T-cell (primary cell): ENCODE results near the gene HLA-C. TPM values are rescaled to one million over a fixed set of nuclear protein-coding genes. Genes with fewer than 3 reads are reported as not detected.
A peak's percentile ranks its signal among the peaks of the same experiment; 100 is the strongest.
"Not testable (repeated sequence)": the region's sequence is repeated elsewhere in the genome, so short reads cannot be mapped to it uniquely, and the experiment has no call there.

Experiments used
- ATAC-seq, 4 experiments: fragments of 200-7000 bp in 3 of 4; fragments of 150-1000 bp in 1 of 4; cut with Tn5 transposase; replicated peaks in 1 of 4; 1 replicate in 3 of 4; 2 replicates in 1 of 4; pipeline ENCODE4 v1.10.0; 2021; ENCODE audit warnings: moderate library complexity in 3 of 4, mild to moderate bottlenecking in 2 of 4, moderate number of reproducible peaks in 1 of 4
- CTCF ChIA-PET, 2 donors: fragments of 300-600 bp; sonication (Branson Sonifier 250); formaldehyde crosslinking; loops; one replicate each; lab custom pipeline; 2022; ENCODE audit warnings: antibody characterized with exemption in 2 of 2; lab: Charles Lee
- POLR2A ChIA-PET, 2 donors: fragments of 300-600 bp; sonication (Branson Sonifier 250); formaldehyde crosslinking; loops; one replicate each; lab custom pipeline; 2022; ENCODE audit warnings: antibody characterized with exemption in 2 of 2; lab: Charles Lee
- DNase-seq, 35 experiments: peaks; one replicate each; pipeline versions ENCODE4 v3.0.0 to v3.0.0-alpha.2; 2013 to 2023
- H3K27ac ChIP-seq: one replicate; pipeline ENCODE4 v1.5.1; 2013; ENCODE audit warnings: low read length
- H3K27me3 ChIP-seq, 2 experiments: replicated peaks in 1 of 2; 1 replicate in 1 of 2; 2 replicates in 1 of 2; pipeline versions ENCODE4 v1.6.1 to v1.7.0; 2013; ENCODE audit warnings: low read length in 1 of 2, mixed read lengths in 1 of 2; ENCODE audit not compliant: control insufficient read depth in 2 of 2, insufficient read depth in 2 of 2; ENCODE audit errors: extremely low read depth in 1 of 2
- H3K36me3 ChIP-seq, 2 donors: 1 replicate in 1 of 2; 2 replicates in 1 of 2; pipeline versions ENCODE4 v1.6.1 to v1.7.0; 2013; ENCODE audit warnings: low read length in 1 of 2; ENCODE audit not compliant: control insufficient read depth in 2 of 2, insufficient read depth in 1 of 2; ENCODE audit errors: extremely low read depth in 1 of 2
- H3K4me1 ChIP-seq, 2 experiments: 1 replicate in 1 of 2; 2 replicates in 1 of 2; pipeline versions ENCODE4 v1.6.1 to v1.7.0; 2013; ENCODE audit warnings: low read length in 2 of 2, mixed read lengths in 1 of 2; ENCODE audit not compliant: insufficient read depth in 2 of 2, control insufficient read depth in 1 of 2; ENCODE audit errors: extremely low read depth in 1 of 2
- H3K4me3 ChIP-seq, 2 donors: 1 replicate in 1 of 2; 2 replicates in 1 of 2; pipeline versions ENCODE4 v1.5.1 to v1.7.0; 2013; ENCODE audit warnings: mild to moderate bottlenecking in 2 of 2, low read length in 1 of 2, moderate library complexity in 1 of 2; ENCODE audit not compliant: control insufficient read depth in 1 of 2; ENCODE audit errors: extremely low read depth in 1 of 2
- H3K9me3 ChIP-seq: 2 replicates; pipeline ENCODE4 v1.7.0; 2013
- H3K27ac Mint-ChIP-seq, 2 donors: one replicate each; pipeline ENCODE4 v1.8.0; 2020 to 2021; ENCODE audit warnings: mild to moderate bottlenecking in 2 of 2, mixed read lengths in 2 of 2
- H3K27me3 Mint-ChIP-seq, 2 donors: one replicate each; pipeline ENCODE4 v1.8.0; 2021 to 2022; ENCODE audit warnings: mixed read lengths in 2 of 2
- H3K36me3 Mint-ChIP-seq: one replicate; pipeline ENCODE4 v1.8.0; 2021; ENCODE audit warnings: mixed read lengths
- H3K4me1 Mint-ChIP-seq, 3 donors: one replicate each; pipeline ENCODE4 v1.8.0; 2020 to 2022; ENCODE audit warnings: mixed read lengths in 3 of 3, mild to moderate bottlenecking in 1 of 3
- H3K4me3 Mint-ChIP-seq, 3 donors: one replicate each; pipeline ENCODE4 v1.8.0; 2020 to 2022; ENCODE audit warnings: mild to moderate bottlenecking in 3 of 3, mixed read lengths in 3 of 3, moderate library complexity in 3 of 3
- H3K9me3 Mint-ChIP-seq, 3 donors: one replicate each; pipeline ENCODE4 v1.8.0; 2020 to 2022; ENCODE audit warnings: mixed read lengths in 3 of 3
- WGBS: methylation state at CpG from one replicate; pipeline ENCODE4 v1.1.5; 2013; ENCODE audit warnings: missing lambda C conversion rate; ENCODE audit not compliant: insufficient coverage; 5-methylcytosine and 5-hydroxymethylcytosine counted together
- total RNA-seq, 35 experiments: library from RNA in 6 of 35; stranded (reverse) in 6 of 35; fragments of 120-200 nt in 1 of 35; gene quantifications; one replicate each; pipeline versions ENCODE4 v1.2.1 to v1.2.4 and lab custom pipeline; 2013 to 2026

HLA-C gene
- total RNA-seq, 5 donors from 2014 or later (not counting 1 experiment from before 2014, with no cell fraction given), result 1,368 to 2,791 (median 2,039) TPM

DNA sequence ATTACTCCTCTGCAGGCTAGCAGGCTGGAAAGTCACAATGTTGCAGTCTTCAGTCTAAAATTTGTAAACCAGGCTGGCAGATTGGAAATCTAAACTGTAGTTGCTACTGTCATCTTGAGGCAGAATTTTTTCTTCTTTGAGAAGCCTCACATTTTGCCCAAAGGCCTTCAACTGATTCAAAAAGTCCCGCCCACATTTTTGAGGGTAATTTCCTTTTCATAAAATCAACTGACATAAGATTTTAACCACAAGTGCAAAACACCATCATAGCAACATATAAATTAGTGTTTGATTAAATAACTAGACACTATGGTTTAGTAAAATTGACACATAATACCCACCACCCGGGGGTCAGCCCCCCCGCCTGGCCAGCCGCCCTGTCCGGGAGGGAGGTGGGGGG is 28.4 kb downstream of the HLA-C start:
- ATAC-seq, result peak; percentile 43 to 52 (median 46)
- Histone ChIP-seq H3K4me3 (no peak overlapping the region), H3K27ac (no peak overlapping the region), H3K9me3 (peaks cover 2% of the 10 kb centered on the region), H3K4me1 (peaks cover 0 to 2% of the 10 kb centered on the region in 2 experiments), H3K36me3 (no peaks in the 10 kb centered on the region), H3K27me3 (peaks cover 0 to 6% of the 10 kb centered on the region in 2 experiments)
- H3K4me1 Mint-ChIP-seq, result peaks cover 0 to 12% (median 0%) of the 10 kb centered on the region in 3 donors
- H3K4me3 Mint-ChIP-seq, result no peak overlapping the region
- ChIA-PET POLR2A (no interaction called here), CTCF (no interaction called here)
- peaks cover 18% of the 10 kb centered on the region for H3K36me3 Mint-ChIP-seq
- peak in 5 of 35 experiments; percentile 11 to 50 (median 21) for DNase-seq
- WGBS, result no CpG with 5 or more reads among the region's 5 CpGs
- peaks cover 8 to 28% of the 10 kb centered on the region in 2 donors for H3K27me3 Mint-ChIP-seq
- peak overlapping the region in 1 of 2 donors; percentile 76 for H3K27ac Mint-ChIP-seq
- H3K9me3 Mint-ChIP-seq, result peaks cover 18 to 20% (median 18%) of the 10 kb centered on the region in 3 donors

DNA sequence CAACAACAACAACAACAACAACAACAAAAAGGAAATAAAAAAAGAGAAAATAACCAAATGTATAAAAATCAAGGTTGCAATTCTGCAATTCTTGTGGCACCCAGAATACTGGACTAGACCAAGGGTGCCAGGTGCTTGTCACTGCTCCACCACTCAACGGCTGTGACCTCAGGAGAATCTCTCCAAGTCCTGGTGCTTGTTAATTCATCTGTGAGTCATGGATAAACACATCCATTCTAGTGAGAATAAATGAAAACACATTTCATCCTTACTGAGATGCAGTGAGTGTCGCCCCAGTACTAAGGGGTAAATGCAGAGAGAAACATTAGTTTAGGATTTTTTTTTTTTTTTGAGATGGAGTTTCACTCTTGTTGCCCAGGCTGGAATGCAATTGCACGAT is 32.0 kb downstream of the HLA-C start:
- Histone ChIP-seq H3K4me3 (no peak overlapping the region), H3K4me1 (peaks cover 0 to 2% of the 10 kb centered on the region in 2 experiments), H3K27ac (no peak overlapping the region), H3K27me3 (peaks cover 0 to 8% of the 10 kb centered on the region in 2 experiments), H3K36me3 (no peaks in the 10 kb centered on the region), H3K9me3 (no peaks in the 10 kb centered on the region)
- ChIA-PET CTCF (interaction anchor here in 1 of 2 donors (0.6 to 1.0 kb wide), 2 partner anchors 9 to 13 kb away, joined by 3 to 5 read pairs; no protein-coding TSS in a partner anchor), POLR2A (no interaction called here)
- no peak overlapping the region for H3K27ac Mint-ChIP-seq
- no peak overlapping the region for H3K4me3 Mint-ChIP-seq
- no CpG with 5 or more reads among the region's 3 CpGs for WGBS
- H3K36me3 Mint-ChIP-seq, result no peaks in the 10 kb centered on the region
- peaks cover 0 to 9% (median 0%) of the 10 kb centered on the region in 3 donors for H3K4me1 Mint-ChIP-seq
- H3K27me3 Mint-ChIP-seq, result peaks cover 6 to 14% of the 10 kb centered on the region in 2 donors
- no peaks in the 10 kb centered on the region for H3K9me3 Mint-ChIP-seq
- ATAC-seq (no peak), DNase-seq (no peak)

DNA sequence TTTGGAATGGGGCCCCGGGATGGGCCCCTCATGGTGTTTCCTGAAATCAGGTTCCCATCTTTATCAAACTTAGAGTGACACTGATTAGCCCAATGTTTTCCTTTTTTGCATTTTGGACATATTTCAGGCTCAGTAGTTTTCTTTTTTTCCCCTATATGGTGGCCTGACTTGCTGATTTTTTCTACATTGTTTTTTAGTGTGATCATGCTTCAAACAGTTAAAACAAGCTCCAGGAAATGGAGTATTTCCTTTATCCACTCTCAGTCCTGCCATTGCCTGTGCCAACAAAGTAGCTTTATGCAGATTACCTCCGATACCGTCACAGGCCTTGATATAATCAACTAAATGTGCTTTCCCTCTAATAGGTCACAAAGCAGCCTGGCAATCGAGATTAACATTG is 37.8 kb downstream of the HLA-C start:
- POLR2A ChIA-PET, H3K27ac Mint-ChIP-seq, DNase-seq, H3K4me3 Mint-ChIP-seq, H3K36me3 ChIP-seq, H3K36me3 Mint-ChIP-seq, H3K4me3 ChIP-seq, H3K4me1 Mint-ChIP-seq, ATAC-seq, H3K9me3 ChIP-seq, CTCF ChIA-PET, H3K4me1 ChIP-seq, H3K9me3 Mint-ChIP-seq, H3K27ac ChIP-seq: not testable (repeated sequence)
- H3K27me3 Mint-ChIP-seq, result peaks cover 14 to 17% of the 10 kb centered on the region in 2 donors
- WGBS, result 37% methylated on average over 2 of the region's 4 CpGs
- H3K27me3 ChIP-seq, result peaks cover 0 to 12% of the 10 kb centered on the region in 2 experiments

DNA sequence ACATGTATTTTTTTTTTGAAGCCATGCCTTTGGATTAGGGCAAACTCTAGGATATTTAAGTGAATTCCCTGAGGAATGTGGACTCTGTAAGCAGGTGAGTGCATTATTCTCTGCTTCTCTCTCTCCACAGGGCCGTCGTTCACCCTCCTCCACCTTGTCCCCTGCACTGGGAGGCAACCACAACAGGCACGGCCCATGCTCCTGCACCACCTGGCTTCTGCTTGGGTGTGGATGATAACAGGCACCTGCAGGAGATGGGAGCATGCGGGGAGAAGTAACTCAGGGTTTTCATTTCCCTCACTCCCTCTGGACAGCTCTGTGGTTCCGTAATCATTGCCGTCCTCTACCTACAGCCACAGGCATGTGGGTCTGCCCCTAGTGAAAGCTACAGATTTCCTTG is 43.4 kb downstream of the HLA-C start:
- CTCF ChIA-PET, result interaction anchor here (0.6 to 0.7 kb wide), 3 partner anchors 9 to 339 kb away, joined by 3 read pairs; no protein-coding TSS in a partner anchor

DNA sequence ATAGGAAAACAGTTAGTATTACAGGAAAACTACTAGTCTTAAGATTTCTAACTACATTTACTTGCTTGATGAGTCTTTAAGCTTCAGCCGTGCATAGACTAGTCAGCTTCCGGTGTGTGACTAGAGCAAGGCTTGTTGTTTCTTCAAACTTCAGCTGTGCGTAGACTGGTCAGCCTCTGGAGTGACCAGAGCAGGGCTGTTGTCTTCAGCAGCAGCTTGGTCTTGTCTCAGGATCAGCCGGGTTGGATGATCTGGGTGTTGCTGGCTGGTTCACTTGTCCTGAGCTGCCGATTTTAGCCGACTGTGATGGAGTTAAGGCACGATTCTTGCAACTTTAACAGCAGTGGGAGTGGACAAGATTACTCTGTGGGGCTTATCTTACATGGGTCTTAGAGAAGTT is 44.7 kb downstream of the HLA-C start:
- Histone ChIP-seq H3K4me1 (no peaks in the 10 kb centered on the region), H3K27me3 (peaks cover 0 to 6% of the 10 kb centered on the region in 2 experiments), H3K36me3 (no peaks in the 10 kb centered on the region), H3K27ac (no peak overlapping the region), H3K9me3 (no peaks in the 10 kb centered on the region), H3K4me3 (no peak overlapping the region)
- Mint-ChIP-seq H3K36me3 (no peaks in the 10 kb centered on the region), H3K4me1 (peaks cover 0 to 1% (median 0%) of the 10 kb centered on the region in 3 donors), H3K27me3 (peaks cover 7 to 15% of the 10 kb centered on the region in 2 donors), H3K27ac (no peak overlapping the region), H3K9me3 (no peaks in the 10 kb centered on the region), H3K4me3 (no peak overlapping the region)
- ChIA-PET CTCF (interaction anchor here in 1 of 2 donors (0.6 kb wide), 1 partner anchor 153 kb away, joined by 3 read pairs; no protein-coding TSS in a partner anchor), POLR2A (no interaction called here)
- no peak for DNase-seq
- 100% methylated on average over 2 of the region's 7 CpGs for WGBS
- no peak for ATAC-seq

More for the DNA sequence above, 43.4 kb downstream of the HLA-C start:
- H3K27ac Mint-ChIP-seq, result no peak overlapping the region
- Histone ChIP-seq H3K9me3 (no peaks in the 10 kb centered on the region), H3K36me3 (no peaks in the 10 kb centered on the region), H3K4me1 (no peaks in the 10 kb centered on the region), H3K27ac (no peak overlapping the region), H3K27me3 (peaks cover 0 to 6% of the 10 kb centered on the region in 2 experiments), H3K4me3 (no peak overlapping the region)
- POLR2A ChIA-PET, result interaction anchor here (0.6 to 0.7 kb wide), 3 partner anchors 11 to 688 kb away, joined by 3 to 6 read pairs (median 3); no protein-coding TSS in a partner anchor
- no peaks in the 10 kb centered on the region for H3K36me3 Mint-ChIP-seq
- DNase-seq (no peak), ATAC-seq (no peak)
- H3K9me3 Mint-ChIP-seq, result no peaks in the 10 kb centered on the region
- WGBS, result 95% methylated on average over 2 of the region's 6 CpGs
- peaks cover 8 to 15% of the 10 kb centered on the region in 2 donors for H3K27me3 Mint-ChIP-seq
- H3K4me1 Mint-ChIP-seq, result peaks cover 0 to 1% (median 0%) of the 10 kb centered on the region in 3 donors
- no peak overlapping the region for H3K4me3 Mint-ChIP-seq

DNA sequence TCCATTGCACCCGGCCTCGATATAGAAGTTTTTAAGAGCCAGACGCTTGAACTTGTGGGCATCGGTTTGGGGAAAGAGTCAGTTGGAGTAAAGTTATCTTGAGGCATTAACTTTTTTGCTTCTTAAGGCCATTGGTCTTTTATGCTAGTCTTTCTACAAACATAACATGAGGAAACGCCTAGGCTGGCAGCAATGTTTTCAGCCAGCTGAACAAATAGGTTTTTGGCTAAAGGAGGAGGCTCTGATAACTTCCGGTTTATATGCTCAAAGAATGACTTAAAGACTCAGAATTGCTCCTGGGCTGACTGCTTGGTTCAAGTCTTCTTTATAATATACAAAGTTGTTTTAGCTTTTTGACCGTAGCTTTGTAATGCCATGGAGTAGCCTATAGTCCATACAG is 46.2 kb downstream of the HLA-C start:
- no peaks in the 10 kb centered on the region for H3K9me3 Mint-ChIP-seq
- POLR2A ChIA-PET, result no interaction called here
- peaks cover 0 to 1% (median 0%) of the 10 kb centered on the region in 3 donors for H3K4me1 Mint-ChIP-seq
- WGBS, result 100% methylated on average over 1 of the region's 7 CpGs
- DNase-seq (no peak), ATAC-seq (no peak)
- Histone ChIP-seq H3K36me3 (no peaks in the 10 kb centered on the region), H3K4me1 (no peaks in the 10 kb centered on the region), H3K27ac (no peak overlapping the region), H3K27me3 (peaks cover 0 to 4% of the 10 kb centered on the region in 2 experiments), H3K4me3 (no peak overlapping the region), H3K9me3 (no peaks in the 10 kb centered on the region)
- H3K4me3 Mint-ChIP-seq, result no peak overlapping the region
- peaks cover 7 to 11% of the 10 kb centered on the region in 2 donors for H3K27me3 Mint-ChIP-seq
- H3K36me3 Mint-ChIP-seq, result no peaks in the 10 kb centered on the region
- CTCF ChIA-PET, result no interaction called here
- no peak overlapping the region for H3K27ac Mint-ChIP-seq
